GM21737 (cell line): Measurements from ENCODE around the gene SPATA16.
"Not testable (repeated sequence)": the region's sequence is repeated elsewhere in the genome, so short reads cannot be mapped to it uniquely, and the experiment has no call there.

Experiments
- ATAC-seq: cut with Tn5 transposase; IDR thresholded peaks from one replicate; pipeline ENCODE4 v1.9.1; 2021; ENCODE audit warnings: mild to moderate bottlenecking, moderate library complexity; ENCODE audit not compliant: unreplicated experiment

SPATA16 gene

GRCh38 chr3:173066044-173067004 lies 74.7 kb downstream of the SPATA16 start:
- ATAC-seq, result no peak

- ATAC-seq, result no peak
Measured at GRCh38 chr3:173065543-173065981, 75.5 kb downstream of the SPATA16 start.

- no peak for ATAC-seq
Measured at GRCh38 chr3:173064631-173065030, 76.4 kb downstream of the SPATA16 start.

- no peak for ATAC-seq
Measured at GRCh38 chr3:173058229-173058628, 82.8 kb downstream of the SPATA16 start.

GRCh38 chr3:173055228-173055933 lies 85.7 kb downstream of the SPATA16 start:
- no peak for ATAC-seq

- no peak for ATAC-seq
Measured at GRCh38 chr3:173049360-173049759, 91.7 kb downstream of the SPATA16 start.

- no peak for ATAC-seq
Measured at GRCh38 chr3:173045770-173046382, 95.2 kb downstream of the SPATA16 start.

GRCh38 chr3:173044998-173045397 lies 96.0 kb downstream of the SPATA16 start:
- ATAC-seq, result no peak

GRCh38 chr3:173043757-173044156 lies 97.3 kb downstream of the SPATA16 start:
- ATAC-seq, result no peak

GRCh38 chr3:173038484-173038871 lies 102.6 kb downstream of the SPATA16 start:
- ATAC-seq, result no peak

- no peak for ATAC-seq
Measured at GRCh38 chr3:173037840-173038483, 103.1 kb downstream of the SPATA16 start.

GRCh38 chr3:173030273-173030672 lies 110.8 kb downstream of the SPATA16 start:
- ATAC-seq, result no peak

GRCh38 chr3:173028351-173028750 lies 112.7 kb downstream of the SPATA16 start:
- ATAC-seq, result no peak

GRCh38 chr3:173027429-173027828 lies 113.6 kb downstream of the SPATA16 start:
- ATAC-seq, result no peak

- no peak for ATAC-seq
Measured at GRCh38 chr3:173025941-173026340, 115.1 kb downstream of the SPATA16 start.

- no peak for ATAC-seq
Measured at GRCh38 chr3:173021547-173022185, 119.4 kb downstream of the SPATA16 start.

GRCh38 chr3:173020128-173020527 lies 120.9 kb downstream of the SPATA16 start:
- ATAC-seq, result not testable (repeated sequence)

- ATAC-seq, result no peak
Measured at GRCh38 chr3:173019378-173019777, 121.7 kb downstream of the SPATA16 start.

- ATAC-seq, result no peak
Measured at GRCh38 chr3:173018758-173019157, 122.3 kb downstream of the SPATA16 start.

- no peak for ATAC-seq
Measured at GRCh38 chr3:173013219-173013832, 127.7 kb downstream of the SPATA16 start.
